AG04450 (cell line): Measurements from ENCODE around the gene RCC1. TPM values are rescaled to one million over a fixed set of nuclear protein-coding genes. Genes with fewer than 3 reads are reported as not detected.
"Not testable (repeated sequence)": the region's sequence is repeated elsewhere in the genome, so short reads cannot be mapped to it uniquely, and the experiment has no call there.

ENCODE experiments used
- CTCF ChIA-PET: fragments of 300-600, 350-600 bp; formaldehyde crosslinking; extraction: SDS; loops from one replicate; lab custom pipeline; 2022; ENCODE audit warnings: antibody characterized with exemption, inconsistent platforms; lab: Charles Lee
- POLR2A ChIA-PET: fragments of 350-600 bp; formaldehyde crosslinking; extraction: SDS; loops from one replicate; lab custom pipeline; 2021; ENCODE audit warnings: antibody characterized with exemption, inconsistent platforms; lab: Yijun Ruan, JAX
- DNase-seq: peaks from one replicate; pipeline ENCODE4 v3.0.0-alpha.2; 2011; ENCODE audit warnings: low read depth, low spot score
- H3K27ac ChIP-seq: one replicate; pipeline ENCODE4 v1.5.1; 2012; ENCODE audit warnings: low read depth, low read length, control low read depth
- H3K27me3 ChIP-seq: one replicate; pipeline ENCODE4 v1.6.0; 2012; ENCODE audit warnings: low read length; ENCODE audit not compliant: control insufficient read depth, insufficient read depth
- H3K4me3 ChIP-seq: 2 replicates; pipeline ENCODE4 v1.5.1; 2011; ENCODE audit warnings: mild to moderate bottlenecking, low read depth, low read length, control low read depth
- H3K9me3 ChIP-seq: 2 replicates; pipeline ENCODE4 v1.5.1; 2012; ENCODE audit warnings: low read length; ENCODE audit not compliant: control insufficient read depth, insufficient read depth
- polyA plus RNA-seq: library from polyadenylated mRNA; depleted of rRNA; stranded (reverse); fragments of >200 nt; gene quantifications from 2 replicates; pipeline ENCODE4 v1.2.3, GENCODE V29; 2011; rRNA removed
- small RNA-seq: library from RNA; depleted of rRNA; stranded (forward); fragments of <200 nt; gene quantifications from one replicate; pipeline ENCODE3, GENCODE V24; 2012; ENCODE audit warnings: low read depth; ENCODE audit not compliant: insufficient read length
- TF ChIP-seq, protein P1 (sequence below): IDR thresholded peaks from 2 replicates; pipeline ENCODE4 v1.5.1; 2011; ENCODE audit warnings: low read depth, low read length, control low read depth, inconsistent platforms

Gene RCC1
- polyA plus RNA-seq, 1 experiment: 22.4 TPM

DNA sequence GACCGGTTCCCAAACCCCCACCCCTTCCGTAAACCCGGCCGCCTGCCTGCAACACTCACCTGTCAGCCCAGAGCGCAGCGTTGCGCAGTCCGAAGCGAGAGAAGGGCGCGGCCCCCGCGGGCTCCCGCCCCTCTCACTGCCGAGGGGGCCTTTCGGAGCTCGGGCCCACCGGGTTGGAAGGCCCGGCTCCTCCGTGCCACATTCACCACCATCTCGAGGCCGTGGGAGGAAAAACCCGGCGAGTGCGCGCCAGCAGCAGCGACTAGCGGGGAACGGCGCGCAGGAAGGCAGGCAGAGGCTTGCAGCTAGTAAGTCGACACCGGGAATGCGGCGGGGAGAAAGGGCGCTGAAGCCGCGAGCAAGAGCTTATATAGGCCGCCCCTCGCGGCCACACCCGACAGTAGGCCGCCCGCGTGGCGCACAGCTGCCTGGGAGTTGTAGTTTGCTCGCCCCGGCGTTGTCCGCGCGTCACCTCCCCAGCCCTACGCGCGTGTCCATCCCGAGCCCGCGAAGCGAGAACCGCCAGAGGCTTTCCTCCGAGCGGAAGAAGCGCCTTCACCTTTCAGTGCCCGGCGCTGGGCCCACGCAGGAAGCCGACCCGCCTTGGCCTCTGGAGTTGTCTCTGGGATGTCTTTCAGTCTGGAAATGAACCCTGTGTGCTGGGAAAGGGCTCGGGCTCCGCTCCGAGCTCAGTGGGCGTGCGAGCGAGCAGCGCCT, 75.8 kb downstream of the RCC1 start:
- Histone ChIP-seq H3K9me3 (no peaks in the 10 kb centered on the region; the same call in 1 of the 2 replicates), H3K27me3 (no peaks in the 10 kb centered on the region), H3K4me3 (peak overlapping the region; percentile 73), H3K27ac (peak overlapping the region; percentile 77)
- ChIA-PET POLR2A (interaction anchor here (0.5 to 3.9 kb wide), 51 partner anchors 9 to 1881 kb away, joined by 3 to 95 read pairs (median 4); partner anchors contain the start of genes ATP5IF1, MED18, PHACTR4 and RAB42), CTCF (interaction anchor here (0.6 to 2.3 kb wide), 8 partner anchors 15 to 333 kb away, joined by 3 to 11 read pairs (median 4); partner anchors contain the start of gene YTHDF2)
- peak; percentile 91 for DNase-seq
- TF ChIP-seq, protein P1, sequence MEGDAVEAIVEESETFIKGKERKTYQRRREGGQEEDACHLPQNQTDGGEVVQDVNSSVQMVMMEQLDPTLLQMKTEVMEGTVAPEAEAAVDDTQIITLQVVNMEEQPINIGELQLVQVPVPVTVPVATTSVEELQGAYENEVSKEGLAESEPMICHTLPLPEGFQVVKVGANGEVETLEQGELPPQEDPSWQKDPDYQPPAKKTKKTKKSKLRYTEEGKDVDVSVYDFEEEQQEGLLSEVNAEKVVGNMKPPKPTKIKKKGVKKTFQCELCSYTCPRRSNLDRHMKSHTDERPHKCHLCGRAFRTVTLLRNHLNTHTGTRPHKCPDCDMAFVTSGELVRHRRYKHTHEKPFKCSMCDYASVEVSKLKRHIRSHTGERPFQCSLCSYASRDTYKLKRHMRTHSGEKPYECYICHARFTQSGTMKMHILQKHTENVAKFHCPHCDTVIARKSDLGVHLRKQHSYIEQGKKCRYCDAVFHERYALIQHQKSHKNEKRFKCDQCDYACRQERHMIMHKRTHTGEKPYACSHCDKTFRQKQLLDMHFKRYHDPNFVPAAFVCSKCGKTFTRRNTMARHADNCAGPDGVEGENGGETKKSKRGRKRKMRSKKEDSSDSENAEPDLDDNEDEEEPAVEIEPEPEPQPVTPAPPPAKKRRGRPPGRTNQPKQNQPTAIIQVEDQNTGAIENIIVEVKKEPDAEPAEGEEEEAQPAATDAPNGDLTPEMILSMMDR: peak; percentile 1; the same call in 1 of the 2 replicates

DNA sequence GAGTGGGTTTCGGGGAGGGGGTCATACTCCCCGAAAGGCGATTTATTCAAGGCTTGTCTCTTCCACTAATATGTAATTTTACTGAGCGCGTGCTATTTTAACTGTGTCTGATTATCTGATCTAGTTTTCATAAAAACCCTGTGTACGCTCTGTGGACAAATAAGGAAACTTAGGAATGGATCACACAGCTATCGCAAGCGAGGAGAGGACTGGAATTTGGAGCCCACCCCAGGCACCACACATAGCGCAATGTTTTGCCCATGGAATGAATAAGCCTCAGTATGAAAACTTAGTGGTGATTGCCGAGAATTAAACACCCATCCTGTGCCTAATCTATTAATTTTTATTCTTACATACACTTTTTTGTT, 76.4 kb downstream of the RCC1 start:
- Histone ChIP-seq H3K4me3 (peak overlapping the region; percentile 73), H3K27ac (peak overlapping the region; percentile 77), H3K9me3 (no peaks in the 10 kb centered on the region; the same call in 1 of the 2 replicates), H3K27me3 (no peaks in the 10 kb centered on the region)
- no peak for DNase-seq
- ChIA-PET CTCF (interaction anchor here (0.5 to 2.3 kb wide), 8 partner anchors 14 to 334 kb away, joined by 3 to 11 read pairs (median 4); partner anchors contain the start of gene YTHDF2), POLR2A (interaction anchor here (0.5 to 3.9 kb wide), 48 partner anchors 8 to 1880 kb away, joined by 3 to 95 read pairs (median 4); partner anchors contain the start of genes ATP5IF1, MED18, PHACTR4 and RAB42)
- TF ChIP-seq, protein P1: no peak

DNA sequence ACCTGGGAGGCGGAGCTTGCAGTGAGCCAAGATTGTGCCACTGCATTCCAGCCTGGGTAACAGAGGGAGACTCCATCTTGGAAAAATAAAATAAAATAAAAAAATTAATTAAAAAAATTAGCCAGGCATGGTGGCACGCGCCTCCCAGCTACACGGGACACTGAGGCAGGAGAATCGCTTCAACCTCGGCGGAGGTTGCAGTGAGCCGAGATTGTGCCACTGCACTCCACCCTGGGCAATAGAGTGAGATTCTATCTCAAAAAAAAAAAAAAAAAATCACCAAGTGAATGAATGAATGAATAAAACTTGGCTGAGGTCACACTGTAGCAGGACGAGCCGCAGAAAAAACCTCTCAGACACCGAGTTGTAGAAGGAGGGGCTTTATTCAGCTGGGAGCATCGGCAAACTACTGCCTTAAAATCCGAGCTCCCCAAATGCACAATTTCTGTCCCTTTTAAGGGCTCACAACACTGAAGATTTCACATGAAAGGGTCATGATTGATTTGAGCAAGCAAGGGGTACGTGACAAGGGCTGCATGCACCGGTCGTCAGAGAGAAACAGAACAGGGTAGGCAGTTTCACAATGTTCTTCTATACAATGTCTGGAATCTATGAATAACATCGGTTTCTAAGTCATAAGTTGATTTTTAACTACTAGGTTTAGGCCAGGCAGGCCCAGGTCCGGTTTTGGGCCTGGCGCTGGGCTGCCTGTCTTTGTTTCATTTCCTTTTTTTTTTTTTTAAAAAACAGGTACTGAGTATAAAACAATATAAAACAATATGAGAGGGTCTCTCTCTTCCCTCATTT, 80.9 kb downstream of the RCC1 start:
- H3K9me3 ChIP-seq, CTCF ChIA-PET, H3K27me3 ChIP-seq, DNase-seq, H3K27ac ChIP-seq, H3K4me3 ChIP-seq: not testable (repeated sequence)
- POLR2A ChIA-PET: interaction anchor here (0.6 kb wide), 1 partner anchor 348 kb away, joined by 5 read pairs; no protein-coding TSS in a partner anchor

Small RNA genes lying within 50 kb of the gene (small RNA-seq; reads per million reads assigned to genes)
- gene RNU6ATAC27P (not detected), gene SNORA16A (not detected), gene SNORA44 (not detected), gene SNORA61 (not detected), gene SNORA73A (not detected), gene SNORA73B (161 reads per million, percentile 90 among the genes with 10 or more reads in this experiment), gene SNORD99 (70.2 reads per million, percentile 87 among the genes with 10 or more reads in this experiment)

Other genes with a start within 250 kb of the RCC1 start
- 27.5 and 31.9 TPM in 2 replicates for gene SESN2, start 246.5 kb upstream of the RCC1 start, polyA plus RNA-seq
- gene MED18, start 177.0 kb upstream of the RCC1 start, polyA plus RNA-seq: 20.1 and 21.2 TPM in 2 replicates
- gene PHACTR4, start 136.3 kb upstream of the RCC1 start, polyA plus RNA-seq: 12.3 and 15.2 TPM in 2 replicates
- gene TRNAU1AP, start 47.0 kb downstream of the RCC1 start, polyA plus RNA-seq: 29.4 and 30.1 TPM in 2 replicates
- gene RAB42, start 86.2 kb downstream of the RCC1 start, polyA plus RNA-seq: 3.4 and 3.7 TPM in 2 replicates
- 50.2 and 54.2 TPM in 2 replicates for gene TAF12, start 137.0 kb downstream of the RCC1 start, polyA plus RNA-seq
- not detected in 2 replicates for gene RNU11, start 142.6 kb downstream of the RCC1 start, polyA plus RNA-seq
- gene GMEB1, start 162.7 kb downstream of the RCC1 start, polyA plus RNA-seq: 6.2 and 6.5 TPM in 2 replicates
- 73.6 and 85.1 TPM in 2 replicates for gene YTHDF2, start 230.9 kb downstream of the RCC1 start, polyA plus RNA-seq